ENCODE results near the gene USP22.
"Not testable (repeated sequence)": the region's sequence is repeated elsewhere in the genome, so short reads cannot be mapped to it uniquely, and the experiment has no call there.

USP22 gene

GRCh38 chr17:20979792-20980083, 63.1 kb downstream of the USP22 start:
- H3K27me3 ChIP-seq, result no peaks in the 10 kb centered on the region
- H3K4me1 ChIP-seq, result no peaks in the 10 kb centered on the region
- no peak for TF ChIP-seq CTCF (IDR thresholded peaks at IDR 0.05; ENCODE audit: low read depth, low read length)
- H3K9me3 ChIP-seq, result no peaks in the 10 kb centered on the region
- no peak for DNase-seq
- no peaks in the 10 kb centered on the region for H3K36me3 ChIP-seq
- no peak overlapping the region for H3K4me3 ChIP-seq (ENCODE audit: low read depth, low read length)

- not testable (repeated sequence) for H3K36me3 ChIP-seq; H3K4me3 ChIP-seq (ENCODE audit: low read depth, low read length); DNase-seq; H3K27me3 ChIP-seq; H3K9me3 ChIP-seq; H3K4me1 ChIP-seq
Measured at GRCh38 chr17:20979007-20979791, 63.6 kb downstream of the USP22 start.

GRCh38 chr17:20977609-20978253, 65.1 kb downstream of the USP22 start:
- H3K27me3 ChIP-seq; H3K9me3 ChIP-seq; H3K4me3 ChIP-seq (ENCODE audit: low read depth, low read length); DNase-seq; H3K36me3 ChIP-seq; H3K4me1 ChIP-seq: not testable (repeated sequence)

GRCh38 chr17:20975566-20975965, 67.2 kb downstream of the USP22 start:
- no peak for TF ChIP-seq CTCF (IDR thresholded peaks at IDR 0.05; ENCODE audit: low read depth, low read length)
- Histone ChIP-seq H3K4me3 (ENCODE audit: low read depth, low read length) (no peak overlapping the region), H3K9me3 (no peaks in the 10 kb centered on the region), H3K36me3 (no peaks in the 10 kb centered on the region), H3K4me1 (no peaks in the 10 kb centered on the region), H3K27me3 (no peaks in the 10 kb centered on the region)
- DNase-seq, result no peak

- no peaks in the 10 kb centered on the region for H3K27me3 ChIP-seq
- TF ChIP-seq CTCF (IDR thresholded peaks at IDR 0.05; ENCODE audit: low read depth, low read length), result no peak
- H3K4me3 ChIP-seq (ENCODE audit: low read depth, low read length), result no peak overlapping the region
- no peak for DNase-seq
- no peaks in the 10 kb centered on the region for H3K36me3 ChIP-seq
- H3K4me1 ChIP-seq, result no peaks in the 10 kb centered on the region
- H3K9me3 ChIP-seq, result no peaks in the 10 kb centered on the region
Measured at GRCh38 chr17:20970329-20970728, 72.5 kb downstream of the USP22 start.

GRCh38 chr17:20968913-20969616, 73.7 kb downstream of the USP22 start:
- Histone ChIP-seq H3K36me3 (no peaks in the 10 kb centered on the region), H3K4me3 (ENCODE audit: low read depth, low read length) (no peak overlapping the region), H3K27me3 (no peaks in the 10 kb centered on the region), H3K9me3 (no peaks in the 10 kb centered on the region), H3K4me1 (no peaks in the 10 kb centered on the region)
- TF ChIP-seq CTCF (IDR thresholded peaks at IDR 0.05; ENCODE audit: low read depth, low read length), result no peak
- no peak for DNase-seq

GRCh38 chr17:20967776-20968175, 75.0 kb downstream of the USP22 start:
- Histone ChIP-seq H3K27me3 (no peaks in the 10 kb centered on the region), H3K4me3 (ENCODE audit: low read depth, low read length) (no peak overlapping the region), H3K9me3 (no peaks in the 10 kb centered on the region), H3K4me1 (no peaks in the 10 kb centered on the region), H3K36me3 (no peaks in the 10 kb centered on the region)
- TF ChIP-seq CTCF (IDR thresholded peaks at IDR 0.05; ENCODE audit: low read depth, low read length), result no peak
- no peak for DNase-seq

Data from BE2C (cell line).